Activated CD8-positive, alpha-beta memory T cell treated with anti-CD3 and anti-CD28 coated beads, Interleukin-2, amount 50 U/mL, for 4 hours (primary cell): ENCODE measurements around the gene PRSS22.

Experiments
- DNase-seq: peaks from one replicate; pipeline ENCODE4 v3.0.0-alpha.2; 2020

The PRSS22 gene

GRCh38 chr16:2827831-2828520, 30.0 kb downstream of the PRSS22 start:
- DNase-seq: no peak

GRCh38 chr16:2827374-2827791, 30.6 kb downstream of the PRSS22 start:
- DNase-seq: no peak

- no peak for DNase-seq
These were observed 31.2 kb downstream of the PRSS22 start for GRCh38 chr16:2826591-2827373.

DNA sequence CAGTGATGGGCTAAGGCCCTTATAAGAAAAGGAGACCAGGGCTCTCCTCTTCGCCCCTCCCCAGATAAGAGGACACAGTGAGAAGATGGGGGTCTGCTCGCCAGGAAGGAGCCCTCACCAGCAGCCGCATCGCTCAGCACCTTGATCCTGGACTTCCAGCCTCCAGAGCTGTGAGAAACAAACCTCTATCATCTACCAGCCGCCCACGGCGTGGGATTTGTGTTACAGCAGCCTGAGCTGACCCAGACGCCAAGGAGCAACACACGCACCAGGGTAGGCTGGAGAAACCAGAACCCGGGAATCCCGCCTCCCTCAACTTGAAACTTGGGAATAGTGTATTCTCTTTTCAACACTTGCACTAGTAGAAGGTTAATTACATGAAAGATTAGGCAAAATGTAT, 32.1 kb downstream of the PRSS22 start:
- DNase-seq: no peak

GRCh38 chr16:2825049-2825742, 32.8 kb downstream of the PRSS22 start:
- DNase-seq: no peak

GRCh38 chr16:2824626-2825025, 33.3 kb downstream of the PRSS22 start:
- no peak for DNase-seq

GRCh38 chr16:2822496-2822895, 35.5 kb downstream of the PRSS22 start:
- no peak for DNase-seq

GRCh38 chr16:2822158-2822495, 35.8 kb downstream of the PRSS22 start:
- DNase-seq: no peak

- no peak for DNase-seq
These were observed 36.3 kb downstream of the PRSS22 start for GRCh38 chr16:2821487-2822157.

- DNase-seq: no peak
These were observed 37.0 kb downstream of the PRSS22 start for GRCh38 chr16:2820836-2821486.

- DNase-seq: no peak
These were observed 37.8 kb downstream of the PRSS22 start for GRCh38 chr16:2819939-2820835.

DNA sequence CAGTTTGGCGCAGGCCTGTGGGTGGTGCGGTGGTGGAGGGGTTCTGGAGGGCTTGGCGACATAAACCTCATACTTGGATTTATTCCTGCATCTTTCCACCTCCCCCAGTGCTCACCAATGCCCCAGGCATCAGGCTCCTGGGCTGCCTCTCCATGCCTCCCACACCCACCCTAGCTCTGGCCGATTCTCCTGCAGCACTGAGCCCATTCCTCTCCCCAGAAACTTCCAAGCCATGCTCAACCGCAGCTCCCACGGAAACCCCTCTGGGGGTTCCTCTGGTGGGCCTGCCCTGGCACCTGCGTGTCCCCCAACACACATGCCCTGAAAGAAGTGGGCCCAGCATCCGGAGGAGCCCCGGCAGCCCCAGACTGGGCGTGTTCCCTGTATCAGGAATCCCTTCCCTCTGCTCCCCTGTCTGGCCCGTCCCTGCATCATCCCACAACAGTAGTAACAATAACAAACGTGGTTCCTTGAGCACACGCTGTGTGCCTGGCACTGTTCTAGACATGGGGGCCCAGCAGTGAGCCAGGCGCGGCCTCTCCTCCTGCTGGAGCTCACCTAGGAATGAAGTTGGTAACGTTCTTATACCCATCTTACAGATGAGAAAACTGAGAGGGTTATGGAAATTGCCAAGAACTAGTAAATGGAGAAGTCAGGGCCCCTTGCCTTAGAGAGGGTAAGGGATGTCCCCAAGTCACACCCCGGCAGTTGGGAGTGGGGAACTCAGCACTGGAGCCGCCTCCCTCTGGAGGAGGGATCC, 38.6 kb downstream of the PRSS22 start:
- DNase-seq: no peak

DNA sequence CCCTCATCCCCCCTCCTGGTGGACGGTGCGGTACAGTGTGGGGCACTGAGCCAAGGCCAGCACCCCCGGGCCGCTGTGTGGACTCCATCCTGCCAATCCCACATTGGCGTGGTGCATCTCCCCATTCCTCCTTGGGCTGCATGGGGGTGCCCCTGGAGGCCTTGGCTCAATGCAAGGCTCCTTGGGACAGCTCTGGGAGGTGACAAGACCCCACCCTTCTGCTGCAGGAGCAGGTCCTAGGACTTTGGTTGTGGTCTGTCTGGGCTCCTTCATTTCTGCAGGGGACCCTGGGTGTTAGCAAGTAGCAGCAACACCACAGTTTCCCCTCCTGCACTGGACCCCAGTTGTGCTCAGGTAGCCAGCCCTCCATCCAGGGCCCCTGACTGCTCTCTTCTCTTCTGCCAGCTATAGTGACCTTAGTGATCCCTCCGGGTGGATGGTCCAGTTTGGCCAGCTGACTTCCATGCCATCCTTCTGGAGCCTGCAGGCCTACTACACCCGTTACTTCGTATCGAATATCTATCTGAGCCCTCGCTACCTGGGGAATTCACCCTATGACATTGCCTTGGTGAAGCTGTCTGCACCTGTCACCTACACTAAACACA, 39.6 kb downstream of the PRSS22 start:
- no peak for DNase-seq

- no peak for DNase-seq
These were observed 40.4 kb downstream of the PRSS22 start for GRCh38 chr16:2817340-2818271.

- DNase-seq: peak; percentile 35
These were observed 41.1 kb downstream of the PRSS22 start, which contains the start of gene PRSS21 for GRCh38 chr16:2816751-2817339. TSS of gene PRSS21 (plus strand) at chr16:2817237. CDS start at chr16:2817269, 32 bp downstream.

DNA sequence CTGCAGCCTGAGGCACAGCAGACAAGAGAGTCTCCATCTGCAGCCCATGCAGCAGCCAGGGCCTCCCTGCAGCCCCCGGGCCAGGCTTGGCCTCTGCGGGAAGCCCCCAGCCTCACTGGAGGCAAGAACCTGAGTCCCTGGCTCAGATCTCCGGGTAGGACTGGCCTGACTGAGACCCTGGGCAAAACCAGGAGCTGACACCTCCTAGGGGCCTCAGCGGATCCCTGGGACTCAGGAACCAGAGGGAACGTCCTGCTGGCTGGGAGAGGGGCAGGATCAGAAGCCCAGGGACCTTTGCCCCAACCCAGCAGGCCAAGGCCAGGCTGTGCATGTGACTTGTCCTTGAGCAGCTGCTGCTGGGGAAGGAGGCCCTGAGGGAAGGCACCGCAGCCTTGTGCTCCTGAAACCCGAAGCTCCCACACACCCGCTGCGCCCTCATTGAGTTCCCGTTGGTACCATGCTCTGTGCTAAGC, 42.6 kb downstream of the PRSS22 start:
- DNase-seq: no peak

DNA sequence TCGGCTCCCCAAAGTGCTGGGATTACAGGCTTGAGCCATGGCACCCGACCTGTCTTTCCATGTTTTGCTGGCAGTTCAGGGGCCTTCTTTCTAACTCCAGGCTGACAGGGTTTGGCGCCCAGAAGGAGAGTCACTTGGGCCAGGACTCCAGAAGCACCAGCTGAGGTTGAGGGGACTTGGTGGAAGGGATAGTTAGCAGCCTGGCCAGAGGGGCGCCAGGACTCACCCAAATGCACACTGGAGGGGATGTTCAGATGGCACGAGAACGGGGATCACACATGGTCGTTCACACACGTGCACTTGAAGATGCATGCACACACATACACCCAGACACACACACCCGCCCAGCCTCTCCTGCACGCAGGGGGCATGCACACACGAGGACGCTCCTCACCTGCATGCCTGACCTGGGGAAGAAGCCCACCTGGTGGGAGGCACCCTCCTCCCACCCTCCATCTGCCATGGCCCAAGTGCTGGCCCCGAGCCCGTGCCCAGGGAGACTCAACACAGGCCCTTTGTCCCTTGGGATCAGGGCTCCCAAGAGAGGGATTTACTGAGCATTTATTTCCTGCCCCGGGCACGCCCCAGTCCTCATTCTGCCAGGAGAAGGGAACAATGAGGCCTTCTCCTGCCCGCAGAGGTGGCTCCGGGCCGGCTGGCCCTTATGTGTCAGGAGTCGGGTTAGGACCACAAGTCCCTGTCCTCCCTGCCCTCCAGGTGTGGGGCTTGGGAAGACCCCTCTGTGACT, 43.2 kb downstream of the PRSS22 start:
- no peak for DNase-seq

- no peak for DNase-seq
These were observed 44.2 kb downstream of the PRSS22 start for GRCh38 chr16:2813771-2814221.
